Measurements from ENCODE around the gene TXNRD3.

- TF ChIP-seq, protein P1, sequence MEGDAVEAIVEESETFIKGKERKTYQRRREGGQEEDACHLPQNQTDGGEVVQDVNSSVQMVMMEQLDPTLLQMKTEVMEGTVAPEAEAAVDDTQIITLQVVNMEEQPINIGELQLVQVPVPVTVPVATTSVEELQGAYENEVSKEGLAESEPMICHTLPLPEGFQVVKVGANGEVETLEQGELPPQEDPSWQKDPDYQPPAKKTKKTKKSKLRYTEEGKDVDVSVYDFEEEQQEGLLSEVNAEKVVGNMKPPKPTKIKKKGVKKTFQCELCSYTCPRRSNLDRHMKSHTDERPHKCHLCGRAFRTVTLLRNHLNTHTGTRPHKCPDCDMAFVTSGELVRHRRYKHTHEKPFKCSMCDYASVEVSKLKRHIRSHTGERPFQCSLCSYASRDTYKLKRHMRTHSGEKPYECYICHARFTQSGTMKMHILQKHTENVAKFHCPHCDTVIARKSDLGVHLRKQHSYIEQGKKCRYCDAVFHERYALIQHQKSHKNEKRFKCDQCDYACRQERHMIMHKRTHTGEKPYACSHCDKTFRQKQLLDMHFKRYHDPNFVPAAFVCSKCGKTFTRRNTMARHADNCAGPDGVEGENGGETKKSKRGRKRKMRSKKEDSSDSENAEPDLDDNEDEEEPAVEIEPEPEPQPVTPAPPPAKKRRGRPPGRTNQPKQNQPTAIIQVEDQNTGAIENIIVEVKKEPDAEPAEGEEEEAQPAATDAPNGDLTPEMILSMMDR (IDR thresholded peaks at IDR 0.05; ENCODE audit: low read depth, low read length, poor library complexity, severe bottlenecking) = no peak
- TF ChIP-seq EZH2phosphoT487 (IDR thresholded peaks at IDR 0.05; ENCODE audit: borderline replicate concordance, low read length) = no peak
Measured at GRCh38 chr3:126683069-126683468, 28.1 kb upstream of the TXNRD3 start.

Data from DOHH2 (cell line).